GM18517 (cell line): ENCODE measurements around the gene PCDHA8.
"Not testable (repeated sequence)": the region's sequence is repeated elsewhere in the genome, so short reads cannot be mapped to it uniquely, and the experiment has no call there.

Source experiments
- ATAC-seq: cut with Tn5 transposase; IDR thresholded peaks from one replicate; pipeline ENCODE4 v1.9.1; 2021; ENCODE audit warnings: mild to moderate bottlenecking, moderate library complexity; ENCODE audit not compliant: unreplicated experiment

PCDHA8 gene

DNA sequence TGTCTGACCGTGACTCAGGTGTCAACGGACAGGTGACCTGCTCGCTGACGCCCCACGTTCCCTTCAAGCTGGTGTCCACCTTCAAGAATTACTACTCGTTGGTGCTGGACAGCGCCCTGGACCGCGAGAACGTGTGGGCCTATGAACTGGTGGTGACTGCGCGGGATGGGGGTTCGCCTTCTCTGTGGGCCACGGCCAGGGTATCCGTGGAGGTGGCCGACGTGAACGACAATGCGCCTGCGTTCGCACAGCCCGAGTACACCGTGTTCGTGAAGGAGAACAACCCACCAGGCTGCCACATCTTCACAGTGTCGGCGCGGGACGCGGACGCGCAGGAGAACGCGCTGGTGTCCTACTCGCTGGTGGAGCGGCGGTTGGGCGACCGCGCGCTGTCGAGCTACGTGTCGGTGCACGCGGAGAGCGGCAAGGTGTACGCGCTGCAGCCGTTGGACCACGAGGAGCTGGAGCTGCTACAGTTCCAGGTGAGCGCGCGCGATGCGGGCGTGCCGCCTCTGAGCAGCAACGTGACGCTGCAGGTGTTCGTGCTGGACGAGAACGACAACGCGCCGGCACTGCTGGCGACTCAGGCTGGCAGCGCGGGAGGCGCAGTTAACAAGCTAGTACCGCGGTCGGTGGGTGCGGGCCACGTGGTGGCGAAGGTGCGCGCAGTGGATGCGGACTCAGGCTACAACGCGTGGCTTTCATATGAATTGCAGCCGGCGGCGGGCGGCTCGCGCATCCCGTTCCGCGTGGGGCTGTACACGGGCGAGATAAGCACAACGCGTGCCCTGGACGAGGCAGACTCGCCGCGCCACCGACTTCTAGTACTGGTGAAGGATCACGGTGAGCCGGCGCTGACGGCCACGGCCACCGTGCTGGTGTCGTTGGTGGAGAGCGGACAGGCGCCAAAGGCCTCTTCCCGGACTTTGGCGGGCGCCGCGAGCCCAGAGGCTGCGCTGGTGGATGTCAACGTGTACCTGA, 29.5 kb downstream of the PCDHA8 start:
- ATAC-seq, result no peak

- ATAC-seq, result no peak
Measured at GRCh38 chr5:140875085-140876065, 34.4 kb downstream of the PCDHA8 start, which contains the start of gene PCDHA12. PCDHA12 (plus strand) TSS chr5:140875308; CDS start chr5:140875473, 165 bp downstream.

GRCh38 chr5:140876541-140877261, 35.7 kb downstream of the PCDHA8 start:
- ATAC-seq, result not testable (repeated sequence)

GRCh38 chr5:140877262-140877581, 36.2 kb downstream of the PCDHA8 start:
- no peak for ATAC-seq

- ATAC-seq, result no peak
Measured at GRCh38 chr5:140881889-140882590, 41.1 kb downstream of the PCDHA8 start, which contains the start of gene PCDHA13. PCDHA13 (plus strand) TSS chr5:140882124; CDS start chr5:140882269, 145 bp downstream.

- ATAC-seq, result no peak
Measured at GRCh38 chr5:140882591-140882899, 41.6 kb downstream of the PCDHA8 start.

DNA sequence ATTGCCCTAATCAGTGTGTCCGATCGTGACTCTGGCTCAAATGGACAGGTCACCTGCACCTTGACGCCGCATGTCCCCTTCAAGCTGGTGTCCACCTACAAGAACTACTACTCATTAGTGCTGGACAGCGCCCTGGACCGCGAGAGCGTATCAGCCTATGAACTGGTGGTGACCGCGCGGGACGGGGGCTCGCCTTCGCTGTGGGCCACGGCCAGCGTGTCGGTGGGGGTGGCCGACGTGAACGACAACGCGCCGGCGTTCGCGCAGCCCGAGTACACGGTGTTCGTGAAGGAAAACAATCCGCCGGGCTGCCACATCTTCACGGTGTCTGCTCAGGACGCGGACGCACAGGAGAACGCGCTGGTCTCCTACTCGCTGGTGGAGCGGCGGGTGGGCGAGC, 42.4 kb downstream of the PCDHA8 start:
- no peak for ATAC-seq

DNA sequence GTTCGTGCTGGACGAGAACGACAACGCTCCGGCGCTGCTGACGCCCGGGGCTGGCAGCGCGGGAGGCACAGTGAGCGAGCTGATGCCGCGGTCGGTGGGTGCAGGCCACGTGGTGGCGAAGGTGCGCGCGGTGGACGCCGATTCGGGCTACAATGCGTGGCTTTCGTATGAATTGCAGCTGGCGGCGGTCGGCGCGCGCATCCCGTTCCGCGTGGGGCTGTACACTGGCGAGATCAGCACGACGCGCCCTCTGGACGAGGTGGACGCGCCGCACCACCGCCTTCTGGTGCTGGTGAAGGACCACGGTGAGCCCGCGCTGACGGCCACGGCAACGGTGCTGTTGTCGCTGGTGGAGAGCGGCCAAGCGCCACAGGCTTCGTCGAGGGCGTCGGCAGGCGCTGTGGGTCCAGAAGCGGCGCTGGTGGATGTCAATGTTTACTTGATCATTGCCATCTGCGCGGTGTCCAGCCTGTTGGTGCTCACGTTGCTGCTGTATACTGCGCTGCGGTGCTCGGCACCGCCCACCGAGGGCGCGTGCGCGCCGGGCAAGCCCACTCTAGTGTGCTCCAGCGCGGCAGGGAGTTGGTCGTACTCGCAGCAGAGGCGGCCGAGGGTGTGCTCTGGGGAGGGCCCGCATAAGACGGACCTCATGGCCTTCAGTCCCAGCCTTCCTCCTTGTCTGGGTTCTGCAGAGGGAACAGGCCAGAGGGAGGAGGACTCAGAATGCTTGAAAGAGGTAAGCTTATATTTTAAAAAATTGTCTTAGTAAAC, 43.1 kb downstream of the PCDHA8 start:
- no peak for ATAC-seq
